Neural cell (in vitro differentiated cells): ENCODE measurements around the gene CCDC28A. TPM values are rescaled to one million over a fixed set of nuclear protein-coding genes. Genes with fewer than 3 reads are reported as not detected.

Experiments used
- H2AFZ ChIP-seq: fragments of 200-600, 300-800 bp; sonication (generic), shearing (Covaris generic); 2 replicates; pipeline ENCODE4 v1.6.0; 2014; ENCODE audit warnings: low read depth, mild to moderate bottlenecking, antibody characterized with exemption, low read length, moderate library complexity
- H3F3A ChIP-seq: fragments of 200-600 bp; shearing (Covaris generic); 2 replicates; pipeline ENCODE4 v1.6.1; 2016; ENCODE audit warnings: mild to moderate bottlenecking, moderate library complexity, mixed read lengths, antibody characterized with exemption, low read length; ENCODE audit not compliant: insufficient read depth, poor library complexity, severe bottlenecking
- H3K27ac ChIP-seq: fragments of 200-600, 300-800 bp; sonication (generic), shearing (Covaris generic); 2 replicates; pipeline ENCODE4 v1.5.1; 2014; ENCODE audit warnings: mild to moderate bottlenecking, low read length, moderate library complexity
- H3K27me3 ChIP-seq: fragments of 300-800, 200-600 bp; sonication (generic), shearing (Covaris generic); 2 replicates; pipeline ENCODE4 v1.6.0; 2014; ENCODE audit warnings: mild to moderate bottlenecking, low read depth, low read length, moderate library complexity; ENCODE audit not compliant: insufficient read depth
- H3K36me3 ChIP-seq: fragments of 300-800, 200-600 bp; sonication (generic), shearing (Covaris generic); 2 replicates; pipeline ENCODE4 v1.5.1; 2014; ENCODE audit warnings: mild to moderate bottlenecking, antibody characterized with exemption, low read length, moderate library complexity; ENCODE audit not compliant: insufficient read depth
- H3K4me2 ChIP-seq: fragments of 300-800, 200-600 bp; sonication (generic), shearing (Covaris generic); 2 replicates; pipeline ENCODE4 v1.6.0; 2014; ENCODE audit warnings: mild to moderate bottlenecking, low read length
- H3K4me3 ChIP-seq: fragments of 300-800, 200-600 bp; sonication (generic), shearing (Covaris generic); 2 replicates; pipeline ENCODE4 v1.5.1; 2014; ENCODE audit warnings: mild to moderate bottlenecking, low read length, moderate library complexity
- H3K79me2 ChIP-seq: fragments of 200-600 bp; shearing (Covaris generic); replicated peaks from 2 replicates; pipeline ENCODE4 v1.6.0; 2014; ENCODE audit warnings: mild to moderate bottlenecking, low read length, moderate library complexity; ENCODE audit not compliant: insufficient read depth
- H3K9ac ChIP-seq: fragments of 300-800, 200-600 bp; sonication (generic), shearing (Covaris generic); 2 replicates; pipeline ENCODE4 v1.6.1; 2016; ENCODE audit warnings: mild to moderate bottlenecking, low read length, mixed read lengths
- H3K9me2 ChIP-seq: fragments of 200-600 bp; shearing (Covaris generic); 2 replicates; pipeline ENCODE4 v1.6.1; 2016; ENCODE audit warnings: mild to moderate bottlenecking, low read length, mixed read lengths; ENCODE audit not compliant: insufficient read depth
- H3K9me3 ChIP-seq: fragments of 200-600, 300-800 bp; sonication (generic), shearing (Covaris generic); 2 replicates; pipeline ENCODE4 v1.6.1; 2016; ENCODE audit warnings: mild to moderate bottlenecking, mixed run types, low read length, moderate library complexity, mixed read lengths
- H4K20me1 ChIP-seq: fragments of 200-600 bp; shearing (Covaris generic); 2 replicates; pipeline ENCODE4 v1.6.1; 2016; ENCODE audit warnings: mild to moderate bottlenecking, mixed run types; ENCODE audit not compliant: insufficient read depth
- EP300 ChIP-seq: fragments of 450-650 bp; conservative IDR thresholded peaks from 2 replicates; pipeline ENCODE4 v1.6.1; 2014; ENCODE audit warnings: antibody characterized with exemption, mild to moderate bottlenecking, moderate library complexity; ENCODE audit not compliant: poor library complexity, severe bottlenecking
- EZH2 ChIP-seq: fragments of 200-600, 300-800 bp; shearing (Covaris generic), sonication (generic); IDR thresholded peaks from 2 replicates; pipeline ENCODE4 v1.6.1; 2014; ENCODE audit warnings: antibody characterized with exemption, low read length, borderline replicate concordance, mild to moderate bottlenecking; ENCODE audit not compliant: insufficient read depth, poor library complexity, severe bottlenecking
- MXI1 ChIP-seq: fragments of 450-650 bp; conservative IDR thresholded peaks from 2 replicates; pipeline ENCODE4 v1.6.1; 2014; ENCODE audit warnings: antibody characterized with exemption, mild to moderate bottlenecking; ENCODE audit not compliant: poor library complexity, severe bottlenecking
- POLR2AphosphoS5 ChIP-seq: IDR thresholded peaks from 2 replicates; pipeline ENCODE4 v1.6.1; 2012
- RAD21 ChIP-seq: fragments of 450-650 bp; conservative IDR thresholded peaks from 2 replicates; pipeline ENCODE4 v1.6.1; 2014; ENCODE audit warnings: antibody characterized with exemption, mild to moderate bottlenecking, moderate library complexity
- REST ChIP-seq: IDR thresholded peaks from 2 replicates; pipeline ENCODE4 v1.6.1; 2012; ENCODE audit warnings: borderline replicate concordance
- SMC3 ChIP-seq: fragments of 450-650 bp; conservative IDR thresholded peaks from 2 replicates; pipeline ENCODE4 v1.6.1; 2014; ENCODE audit warnings: antibody characterized with exemption, mild to moderate bottlenecking, moderate library complexity; ENCODE audit not compliant: poor library complexity
- TAF1 ChIP-seq: IDR thresholded peaks from 2 replicates; pipeline ENCODE4 v1.6.1; 2012; ENCODE audit warnings: low read depth
- polyA plus RNA-seq: library from polyadenylated mRNA; depleted of rRNA; stranded (reverse); fragments of >200 nt; gene quantifications from 2 replicates; pipeline ENCODE4 v1.2.3, GENCODE V29; 2014
- TF ChIP-seq, protein P1 (sequence below): fragments of 450-650 bp; IDR thresholded peaks from 2 replicates; pipeline ENCODE4 v1.5.1; 2014; ENCODE audit warnings: antibody characterized with exemption, mild to moderate bottlenecking, moderate library complexity; ENCODE audit not compliant: poor library complexity, severe bottlenecking

Gene CCDC28A
- polyA plus RNA-seq, 1 donor from 2014 or later = 10.6 TPM

DNA sequence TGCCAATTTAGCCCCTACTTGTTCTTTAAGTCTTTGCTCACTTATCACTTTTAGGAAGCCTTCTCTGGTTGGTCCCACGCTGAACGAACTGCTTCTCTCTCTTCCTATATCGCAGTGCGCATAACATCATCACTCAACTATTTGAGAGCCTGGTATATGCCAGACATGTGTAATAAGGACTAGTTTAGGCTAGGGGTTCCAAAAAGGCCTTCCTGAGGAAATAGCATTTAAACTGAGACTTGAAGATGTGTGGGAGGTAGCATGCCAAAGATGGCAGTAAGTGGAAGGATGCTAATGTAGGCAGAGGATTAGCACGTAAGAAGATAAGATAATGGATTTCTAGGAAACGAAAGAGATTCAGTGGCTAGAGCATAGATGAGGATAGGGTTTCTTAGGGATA, 4.8 kb downstream of the CCDC28A start:
- Histone ChIP-seq H3K79me2 (peaks cover 10% of the 10 kb centered on the region), H3K9me3 (no peaks in the 10 kb centered on the region), H4K20me1 (no peaks in the 10 kb centered on the region), H3K27me3 (no peaks in the 10 kb centered on the region), H3K4me3 (no peak overlapping the region), H2AFZ (no peak overlapping the region), H3K9ac (no peak overlapping the region), H3K27ac (no peak overlapping the region), H3K4me2 (no peak overlapping the region), H3F3A (no peaks in the 10 kb centered on the region), H3K9me2 (no peaks in the 10 kb centered on the region), H3K36me3 (no peaks in the 10 kb centered on the region)
- TF ChIP-seq SMC3 = no peak
- TF ChIP-seq, protein P1, sequence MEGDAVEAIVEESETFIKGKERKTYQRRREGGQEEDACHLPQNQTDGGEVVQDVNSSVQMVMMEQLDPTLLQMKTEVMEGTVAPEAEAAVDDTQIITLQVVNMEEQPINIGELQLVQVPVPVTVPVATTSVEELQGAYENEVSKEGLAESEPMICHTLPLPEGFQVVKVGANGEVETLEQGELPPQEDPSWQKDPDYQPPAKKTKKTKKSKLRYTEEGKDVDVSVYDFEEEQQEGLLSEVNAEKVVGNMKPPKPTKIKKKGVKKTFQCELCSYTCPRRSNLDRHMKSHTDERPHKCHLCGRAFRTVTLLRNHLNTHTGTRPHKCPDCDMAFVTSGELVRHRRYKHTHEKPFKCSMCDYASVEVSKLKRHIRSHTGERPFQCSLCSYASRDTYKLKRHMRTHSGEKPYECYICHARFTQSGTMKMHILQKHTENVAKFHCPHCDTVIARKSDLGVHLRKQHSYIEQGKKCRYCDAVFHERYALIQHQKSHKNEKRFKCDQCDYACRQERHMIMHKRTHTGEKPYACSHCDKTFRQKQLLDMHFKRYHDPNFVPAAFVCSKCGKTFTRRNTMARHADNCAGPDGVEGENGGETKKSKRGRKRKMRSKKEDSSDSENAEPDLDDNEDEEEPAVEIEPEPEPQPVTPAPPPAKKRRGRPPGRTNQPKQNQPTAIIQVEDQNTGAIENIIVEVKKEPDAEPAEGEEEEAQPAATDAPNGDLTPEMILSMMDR = no peak
- no peak for TF ChIP-seq MXI1
- no peak for TF ChIP-seq RAD21
- no peak for TF ChIP-seq POLR2AphosphoS5
- no peak for TF ChIP-seq EZH2
- TF ChIP-seq REST = no peak
- no peak for TF ChIP-seq TAF1
- no peak for TF ChIP-seq EP300

DNA sequence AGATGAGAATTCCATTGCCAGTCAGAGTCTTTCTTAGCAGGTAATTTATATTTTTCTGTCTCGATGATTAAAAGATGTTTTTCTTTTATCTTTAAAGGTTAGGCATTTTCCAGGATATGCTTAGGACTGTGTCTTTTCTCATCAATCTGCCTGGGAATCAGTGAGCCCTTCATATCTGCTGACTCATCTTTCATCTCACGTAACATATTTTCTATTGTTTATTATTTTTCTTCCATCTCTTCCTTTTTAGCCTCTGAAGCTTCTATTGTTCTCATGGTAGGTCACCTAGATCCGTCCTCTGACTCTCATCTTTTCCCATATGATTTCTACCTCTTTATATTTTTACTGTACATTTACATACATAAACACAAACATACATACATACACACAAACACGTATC, 8.7 kb downstream of the CCDC28A start:
- H3K4me2 ChIP-seq = no peak overlapping the region
- H3K27ac ChIP-seq = no peak overlapping the region
- no peaks in the 10 kb centered on the region for H3K27me3 ChIP-seq
- H3K9ac ChIP-seq = no peak overlapping the region
- no peak overlapping the region for H2AFZ ChIP-seq
- no peaks in the 10 kb centered on the region for H3K9me3 ChIP-seq
- no peaks in the 10 kb centered on the region for H3F3A ChIP-seq
- no peaks in the 10 kb centered on the region for H3K36me3 ChIP-seq
- no peak for TF ChIP-seq EZH2
- no peak for TF ChIP-seq MXI1
- TF ChIP-seq, protein P1 = no peak
- no peak for TF ChIP-seq POLR2AphosphoS5
- TF ChIP-seq RAD21 = no peak
- TF ChIP-seq EP300 = no peak
- TF ChIP-seq SMC3 = no peak
- TF ChIP-seq TAF1 = no peak
- TF ChIP-seq REST = no peak
- H3K9me2 ChIP-seq = no peaks in the 10 kb centered on the region
- no peak overlapping the region for H3K4me3 ChIP-seq
- H3K79me2 ChIP-seq = no peaks in the 10 kb centered on the region
- H4K20me1 ChIP-seq = no peaks in the 10 kb centered on the region
